Activated CD8-positive, alpha-beta memory T cell treated with anti-CD3 and anti-CD28 coated beads, Interleukin-2, amount 10 ng/mL, durations not matched to agents 7 days and 5 days (primary cell): ENCODE data around the gene TSPAN4. TPM values are rescaled to one million over a fixed set of nuclear protein-coding genes. Genes with fewer than 3 reads are reported as not detected.

ENCODE experiments used
- ATAC-seq: fragments of 150-1000 bp; cut with Tn5 transposase; one replicate; pipeline ENCODE4 v1.10.0; 2021; ENCODE audit warnings: moderate library complexity
- CTCF ChIA-PET: fragments of 350-600 bp; sonication (Branson Sonifier 250); formaldehyde crosslinking; loops from one replicate; lab custom pipeline; 2021; ENCODE audit warnings: antibody characterized with exemption; lab: Charles Lee
- DNase-seq: peaks from one replicate; pipeline ENCODE4 v3.0.0-alpha.2; 2020
- H3K27ac Mint-ChIP-seq: one replicate; pipeline ENCODE4 v1.8.0; 2021; ENCODE audit warnings: mild to moderate bottlenecking, mixed read lengths
- H3K27me3 Mint-ChIP-seq: one replicate; pipeline ENCODE4 v1.8.0; 2021; ENCODE audit warnings: mixed read lengths
- H3K36me3 Mint-ChIP-seq: one replicate; pipeline ENCODE4 v1.8.0; 2021; ENCODE audit warnings: mild to moderate bottlenecking, mixed read lengths
- H3K4me1 Mint-ChIP-seq: one replicate; pipeline ENCODE4 v1.8.0; 2021; ENCODE audit warnings: mixed read lengths
- H3K4me3 Mint-ChIP-seq: one replicate; pipeline ENCODE4 v1.8.0; 2021; ENCODE audit warnings: mild to moderate bottlenecking, moderate library complexity, mixed read lengths
- H3K9me3 Mint-ChIP-seq: one replicate; pipeline ENCODE4 v1.8.0; 2022; ENCODE audit warnings: low read depth, mixed read lengths
- total RNA-seq, 2 experiments: library from RNA; stranded (reverse); gene quantifications; one replicate each; pipeline ENCODE4 v1.2.3, GENCODE V29; 2021

Gene TSPAN4
- total RNA-seq, 2 experiments from 2014 or later, result 7.8 to 17.8 TPM

GRCh38 chr11:864898-865297 is 22.2 kb downstream of the TSPAN4 start:
- DNase-seq, result no peak
- H3K4me1 Mint-ChIP-seq, result no peaks in the 10 kb centered on the region
- CTCF ChIA-PET, result interaction anchor here (1.3 kb wide), 1 partner anchor 22 kb away, joined by 3 read pairs; no protein-coding TSS in a partner anchor
- H3K9me3 Mint-ChIP-seq, result no peaks in the 10 kb centered on the region
- no peak overlapping the region for H3K4me3 Mint-ChIP-seq
- no peaks in the 10 kb centered on the region for H3K36me3 Mint-ChIP-seq
- H3K27ac Mint-ChIP-seq, result no peak overlapping the region
- ATAC-seq, result no peak
- H3K27me3 Mint-ChIP-seq, result no peaks in the 10 kb centered on the region

DNA sequence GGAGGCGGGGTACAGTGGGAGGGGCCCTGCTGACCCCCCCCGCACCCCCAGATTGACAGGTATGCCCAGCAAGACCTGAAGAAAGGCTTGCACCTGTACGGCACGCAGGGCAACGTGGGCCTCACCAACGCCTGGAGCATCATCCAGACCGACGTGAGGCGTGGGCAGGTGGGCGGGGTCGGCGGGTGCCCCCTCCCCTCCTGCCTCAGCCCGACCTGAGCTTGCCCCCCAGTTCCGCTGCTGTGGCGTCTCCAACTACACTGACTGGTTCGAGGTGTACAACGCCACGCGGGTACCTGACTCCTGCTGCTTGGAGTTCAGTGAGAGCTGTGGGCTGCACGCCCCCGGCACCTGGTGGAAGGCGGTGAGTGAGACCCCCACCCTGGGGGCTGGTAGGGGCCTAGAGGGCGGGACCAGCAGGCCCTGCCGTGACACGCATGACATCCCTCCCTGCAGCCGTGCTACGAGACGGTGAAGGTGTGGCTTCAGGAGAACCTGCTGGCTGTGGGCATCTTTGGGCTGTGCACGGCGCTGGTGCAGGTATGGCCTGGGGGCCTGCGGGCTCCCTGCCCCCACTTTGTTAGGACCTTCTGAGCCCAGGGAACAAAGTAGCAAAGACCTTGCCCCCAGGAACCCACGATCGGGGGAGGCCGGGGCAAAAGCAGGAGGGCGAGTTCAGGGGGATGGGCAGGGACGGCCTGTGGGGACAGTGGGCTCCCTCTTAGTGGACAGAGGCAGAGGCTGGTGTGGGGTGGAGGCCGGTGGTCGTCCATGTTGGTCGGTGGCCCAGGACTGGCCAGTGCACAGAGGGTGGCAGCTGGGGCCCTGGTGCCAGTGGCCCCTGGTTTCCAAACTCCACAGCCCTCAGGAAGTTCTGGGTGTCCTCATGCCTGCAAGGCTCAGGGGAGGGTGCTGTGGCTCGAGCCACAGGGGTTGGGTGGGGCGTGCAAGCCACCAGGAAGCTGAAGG is 23.1 kb downstream of the TSPAN4 start:
- CTCF ChIA-PET, result interaction anchor here (1.3 kb wide), 1 partner anchor 23 kb away, joined by 3 read pairs; no protein-coding TSS in a partner anchor
- Mint-ChIP-seq H3K27me3 (no peaks in the 10 kb centered on the region), H3K27ac (no peak overlapping the region), H3K36me3 (no peaks in the 10 kb centered on the region), H3K4me1 (no peaks in the 10 kb centered on the region), H3K4me3 (no peak overlapping the region), H3K9me3 (no peaks in the 10 kb centered on the region)
- ATAC-seq (no peak), DNase-seq (no peak)

- H3K9me3 Mint-ChIP-seq, result no peaks in the 10 kb centered on the region
- no peak overlapping the region for H3K27ac Mint-ChIP-seq
- ATAC-seq, result no peak
- H3K4me3 Mint-ChIP-seq, result no peak overlapping the region
- DNase-seq, result no peak
- H3K27me3 Mint-ChIP-seq, result no peaks in the 10 kb centered on the region
- no peaks in the 10 kb centered on the region for H3K4me1 Mint-ChIP-seq
- CTCF ChIA-PET, result interaction anchor here (1.3 kb wide), 1 partner anchor 23 kb away, joined by 3 read pairs; no protein-coding TSS in a partner anchor
- no peaks in the 10 kb centered on the region for H3K36me3 Mint-ChIP-seq
Measured at GRCh38 chr11:866481-866880, 23.8 kb downstream of the TSPAN4 start.

DNA sequence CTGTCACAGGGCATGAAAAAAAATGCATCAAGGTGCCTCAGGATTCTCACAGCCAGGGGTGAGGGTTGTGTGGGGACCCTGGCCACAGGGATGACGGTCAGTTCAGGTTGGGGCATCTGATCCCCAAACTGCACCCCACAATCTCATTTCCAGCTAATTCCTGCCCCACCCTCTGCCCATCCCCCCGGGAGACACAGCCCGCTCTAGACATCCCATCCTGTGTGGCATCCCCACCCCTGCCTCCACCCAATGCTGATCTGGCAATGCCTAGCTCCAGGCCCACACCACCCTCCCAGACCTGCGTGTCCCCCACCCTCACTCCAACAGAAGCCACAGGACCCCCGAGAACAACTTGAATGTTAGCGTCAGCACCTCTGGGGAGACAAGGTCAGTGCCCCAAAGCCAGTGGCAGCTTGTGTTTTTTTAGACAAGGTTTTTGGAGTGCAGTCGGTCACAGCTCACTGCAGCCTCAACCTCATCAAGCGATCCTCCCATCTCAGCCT is 25.3 kb downstream of the TSPAN4 start:
- no peak for ATAC-seq
- Mint-ChIP-seq H3K4me3 (no peak overlapping the region), H3K36me3 (no peaks in the 10 kb centered on the region), H3K9me3 (no peaks in the 10 kb centered on the region), H3K4me1 (no peaks in the 10 kb centered on the region), H3K27me3 (no peaks in the 10 kb centered on the region), H3K27ac (no peak overlapping the region)
- DNase-seq, result no peak
- CTCF ChIA-PET, result no interaction called here

GRCh38 chr11:868394-868793 is 25.7 kb downstream of the TSPAN4 start:
- no peak for ATAC-seq
- Mint-ChIP-seq H3K36me3 (no peaks in the 10 kb centered on the region), H3K9me3 (no peaks in the 10 kb centered on the region), H3K27me3 (no peaks in the 10 kb centered on the region), H3K27ac (no peak overlapping the region), H3K4me1 (no peaks in the 10 kb centered on the region), H3K4me3 (no peak overlapping the region)
- CTCF ChIA-PET, result interaction anchor here (1.2 kb wide), 1 partner anchor 20 kb away, joined by 3 read pairs; no protein-coding TSS in a partner anchor
- DNase-seq, result no peak

- no peaks in the 10 kb centered on the region for H3K9me3 Mint-ChIP-seq
- no peak for ATAC-seq
- H3K4me1 Mint-ChIP-seq, result no peaks in the 10 kb centered on the region
- CTCF ChIA-PET, result interaction anchor here (1.2 kb wide), 1 partner anchor 20 kb away, joined by 3 read pairs; no protein-coding TSS in a partner anchor
- no peak overlapping the region for H3K4me3 Mint-ChIP-seq
- no peak overlapping the region for H3K27ac Mint-ChIP-seq
- H3K27me3 Mint-ChIP-seq, result no peaks in the 10 kb centered on the region
- DNase-seq, result no peak
- H3K36me3 Mint-ChIP-seq, result no peaks in the 10 kb centered on the region
Measured at GRCh38 chr11:868802-869201, 26.1 kb downstream of the TSPAN4 start.

GRCh38 chr11:869399-870126 is 26.9 kb downstream of the TSPAN4 start:
- no peak for ATAC-seq
- CTCF ChIA-PET, result interaction anchor here (1.2 kb wide), 1 partner anchor 21 kb away, joined by 3 read pairs; no protein-coding TSS in a partner anchor
- Mint-ChIP-seq H3K4me1 (no peaks in the 10 kb centered on the region), H3K27ac (no peak overlapping the region), H3K9me3 (no peaks in the 10 kb centered on the region), H3K4me3 (no peak overlapping the region), H3K36me3 (no peaks in the 10 kb centered on the region), H3K27me3 (no peaks in the 10 kb centered on the region)
- DNase-seq, result no peak

DNA sequence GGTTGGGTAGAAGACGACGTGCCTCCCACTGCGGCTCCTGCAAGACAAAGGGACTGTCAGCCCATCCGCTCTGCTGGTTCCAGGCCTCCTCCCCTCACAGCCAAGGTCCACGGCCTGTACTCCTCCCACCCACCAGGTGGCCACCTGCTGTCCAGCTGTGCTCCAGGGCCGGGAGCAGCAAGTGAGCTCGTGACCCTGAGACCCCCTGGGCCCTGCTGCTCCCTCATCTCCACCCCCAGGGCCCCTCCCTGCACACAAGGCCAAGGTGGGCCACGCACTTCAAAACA is 27.4 kb downstream of the TSPAN4 start:
- no peaks in the 10 kb centered on the region for H3K9me3 Mint-ChIP-seq
- H3K4me1 Mint-ChIP-seq, result no peaks in the 10 kb centered on the region
- H3K36me3 Mint-ChIP-seq, result no peaks in the 10 kb centered on the region
- CTCF ChIA-PET, result no interaction called here
- no peak overlapping the region for H3K4me3 Mint-ChIP-seq
- no peaks in the 10 kb centered on the region for H3K27me3 Mint-ChIP-seq
- H3K27ac Mint-ChIP-seq, result no peak overlapping the region
- DNase-seq (no peak), ATAC-seq (no peak)

DNA sequence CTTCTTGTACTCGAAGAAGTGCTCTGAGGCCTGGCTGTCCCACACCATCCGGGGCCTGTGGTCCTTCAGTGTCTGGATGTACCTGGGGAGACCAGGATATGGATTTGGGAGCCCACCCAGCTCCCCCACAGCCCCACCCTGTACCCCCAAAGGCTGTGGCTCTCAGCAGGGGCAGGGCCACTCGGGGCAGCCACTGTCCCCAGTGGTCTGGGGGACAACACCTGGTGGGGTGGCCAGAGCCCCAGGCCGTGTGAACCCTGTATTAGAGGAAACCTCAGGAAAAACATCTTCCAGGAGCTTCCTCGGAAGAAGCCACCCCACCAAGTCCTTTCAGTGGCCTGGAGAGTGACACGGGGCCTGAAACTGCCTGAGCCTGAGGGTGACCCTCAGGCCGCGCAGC is 27.8 kb downstream of the TSPAN4 start:
- Mint-ChIP-seq H3K4me3 (no peak overlapping the region), H3K9me3 (no peaks in the 10 kb centered on the region), H3K4me1 (no peaks in the 10 kb centered on the region), H3K27me3 (no peaks in the 10 kb centered on the region), H3K36me3 (no peaks in the 10 kb centered on the region), H3K27ac (no peak overlapping the region)
- CTCF ChIA-PET, result no interaction called here
- DNase-seq (no peak), ATAC-seq (no peak)

- H3K27ac Mint-ChIP-seq, result no peak overlapping the region
- no peak overlapping the region for H3K4me3 Mint-ChIP-seq
- H3K4me1 Mint-ChIP-seq, result no peaks in the 10 kb centered on the region
- no peaks in the 10 kb centered on the region for H3K9me3 Mint-ChIP-seq
- H3K27me3 Mint-ChIP-seq, result no peaks in the 10 kb centered on the region
- H3K36me3 Mint-ChIP-seq, result no peaks in the 10 kb centered on the region
- CTCF ChIA-PET, result no interaction called here
- ATAC-seq (no peak), DNase-seq (no peak)
Measured at GRCh38 chr11:871472-871871, 28.8 kb downstream of the TSPAN4 start.

- H3K4me3 Mint-ChIP-seq, result no peak overlapping the region
- no peaks in the 10 kb centered on the region for H3K4me1 Mint-ChIP-seq
- no peaks in the 10 kb centered on the region for H3K27me3 Mint-ChIP-seq
- DNase-seq, result no peak
- H3K9me3 Mint-ChIP-seq, result no peaks in the 10 kb centered on the region
- ATAC-seq, result no peak
- H3K27ac Mint-ChIP-seq, result no peak overlapping the region
- CTCF ChIA-PET, result no interaction called here
- H3K36me3 Mint-ChIP-seq, result peaks cover 1% of the 10 kb centered on the region
Measured at GRCh38 chr11:872799-873198, 30.1 kb downstream of the TSPAN4 start.

DNA sequence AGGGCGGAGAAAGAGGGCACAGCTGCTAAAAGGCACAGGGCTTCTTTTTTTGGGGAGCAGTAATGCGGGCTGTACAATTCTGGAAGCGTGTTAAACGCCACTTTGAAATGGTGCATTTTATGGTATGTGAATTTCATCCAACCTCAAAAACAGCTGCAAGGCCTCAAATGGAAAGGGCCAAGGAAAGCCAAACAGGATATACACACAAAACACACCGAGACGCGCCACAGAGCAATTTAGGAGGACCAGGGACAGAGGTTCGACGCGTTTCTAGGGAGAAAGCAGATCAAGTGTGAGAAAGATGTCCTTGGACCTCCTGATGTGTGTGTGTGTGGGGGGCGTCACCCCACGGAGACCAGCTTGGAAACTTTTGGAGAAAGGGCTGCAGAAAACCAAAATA is 31.1 kb downstream of the TSPAN4 start:
- no peak for DNase-seq
- CTCF ChIA-PET, result no interaction called here
- Mint-ChIP-seq H3K4me3 (no peak overlapping the region), H3K36me3 (peaks cover 2% of the 10 kb centered on the region), H3K27me3 (no peaks in the 10 kb centered on the region), H3K9me3 (no peaks in the 10 kb centered on the region), H3K27ac (no peak overlapping the region), H3K4me1 (no peaks in the 10 kb centered on the region)
- no peak for ATAC-seq

DNA sequence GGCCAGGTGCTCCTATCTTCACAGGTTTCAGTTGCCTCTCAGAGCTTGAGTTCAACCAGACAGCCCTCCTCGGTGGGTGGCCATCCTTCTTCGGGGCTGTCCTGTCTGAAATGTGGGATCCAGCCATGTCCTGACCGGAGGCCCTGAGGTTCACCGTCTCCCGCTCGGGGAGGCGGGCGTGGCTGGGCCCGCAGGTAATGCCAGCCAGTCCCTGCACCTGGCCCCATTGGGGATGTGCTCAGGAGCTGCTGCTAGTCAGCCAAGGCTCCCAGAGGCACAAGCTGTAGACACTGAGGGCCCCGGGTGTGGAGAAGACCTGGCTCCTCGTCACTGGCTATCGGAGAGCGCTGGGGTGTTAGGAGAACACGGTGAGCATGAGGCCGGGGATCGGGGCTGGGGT is 32.6 kb downstream of the TSPAN4 start:
- Mint-ChIP-seq H3K27me3 (no peaks in the 10 kb centered on the region), H3K4me3 (no peak overlapping the region), H3K9me3 (no peaks in the 10 kb centered on the region), H3K36me3 (peaks cover 2% of the 10 kb centered on the region), H3K4me1 (no peaks in the 10 kb centered on the region), H3K27ac (no peak overlapping the region)
- CTCF ChIA-PET, result no interaction called here
- ATAC-seq (no peak), DNase-seq (no peak)
